Loucy (cell line): ENCODE measurements around the gene KIF24.

Experiments used
- EZH2phosphoT487 ChIP-seq: fragments of 200-600 bp; IDR thresholded peaks from 2 replicates; pipeline ENCODE4 v1.6.1; 2018; ENCODE audit warnings: antibody characterized with exemption, mild to moderate bottlenecking, moderate library complexity, borderline replicate concordance
- TF ChIP-seq, protein P1 (sequence below): fragments of 200-600 bp; sonication (generic); conservative IDR thresholded peaks from 2 replicates; pipeline ENCODE4 v1.5.1; 2014; ENCODE audit warnings: mild to moderate bottlenecking, antibody characterized with exemption, low read length

DNA sequence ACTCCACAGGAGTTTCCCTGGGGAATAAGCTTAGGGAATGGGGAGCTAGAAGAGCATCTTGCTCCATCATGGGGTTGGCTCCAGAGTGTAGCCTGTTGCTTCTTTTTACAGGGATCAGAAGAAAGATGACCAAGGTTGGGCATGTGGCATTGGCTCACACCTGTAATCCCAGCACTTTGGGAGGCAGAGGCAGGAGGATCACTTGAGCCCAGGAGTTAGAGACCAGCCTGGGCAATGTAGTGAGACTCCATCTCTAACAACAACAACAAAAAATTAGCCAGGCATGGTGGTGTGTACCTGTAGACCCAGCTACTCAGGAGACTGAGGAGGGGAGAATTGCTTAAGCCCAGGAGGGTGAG lies 18.7 kb upstream of the KIF24 start:
- TF ChIP-seq, protein P1, sequence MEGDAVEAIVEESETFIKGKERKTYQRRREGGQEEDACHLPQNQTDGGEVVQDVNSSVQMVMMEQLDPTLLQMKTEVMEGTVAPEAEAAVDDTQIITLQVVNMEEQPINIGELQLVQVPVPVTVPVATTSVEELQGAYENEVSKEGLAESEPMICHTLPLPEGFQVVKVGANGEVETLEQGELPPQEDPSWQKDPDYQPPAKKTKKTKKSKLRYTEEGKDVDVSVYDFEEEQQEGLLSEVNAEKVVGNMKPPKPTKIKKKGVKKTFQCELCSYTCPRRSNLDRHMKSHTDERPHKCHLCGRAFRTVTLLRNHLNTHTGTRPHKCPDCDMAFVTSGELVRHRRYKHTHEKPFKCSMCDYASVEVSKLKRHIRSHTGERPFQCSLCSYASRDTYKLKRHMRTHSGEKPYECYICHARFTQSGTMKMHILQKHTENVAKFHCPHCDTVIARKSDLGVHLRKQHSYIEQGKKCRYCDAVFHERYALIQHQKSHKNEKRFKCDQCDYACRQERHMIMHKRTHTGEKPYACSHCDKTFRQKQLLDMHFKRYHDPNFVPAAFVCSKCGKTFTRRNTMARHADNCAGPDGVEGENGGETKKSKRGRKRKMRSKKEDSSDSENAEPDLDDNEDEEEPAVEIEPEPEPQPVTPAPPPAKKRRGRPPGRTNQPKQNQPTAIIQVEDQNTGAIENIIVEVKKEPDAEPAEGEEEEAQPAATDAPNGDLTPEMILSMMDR: no peak
- TF ChIP-seq EZH2phosphoT487: no peak
